ENCODE results near the gene KIAA2012. TPM values are rescaled to one million over a fixed set of nuclear protein-coding genes. Genes with fewer than 3 reads are reported as not detected.
"Not testable (repeated sequence)": the region's sequence is repeated elsewhere in the genome, so short reads cannot be mapped to it uniquely, and the experiment has no call there.

Gene KIAA2012
- total RNA-seq, 2 experiments from 2014 or later: not detected

- no peak overlapping the region for H3K4me3 Mint-ChIP-seq
Measured at GRCh38 chr2:202127687-202128331, 54.8 kb downstream of the KIAA2012 start.

GRCh38 chr2:202129841-202130240 is 56.8 kb downstream of the KIAA2012 start:
- DNase-seq (no peak), ATAC-seq (no peak)
- H3K27ac Mint-ChIP-seq: no peak overlapping the region
- no peak overlapping the region for H3K4me3 Mint-ChIP-seq
- H3K36me3 Mint-ChIP-seq (ENCODE audit: low read depth): no peaks in the 10 kb centered on the region
- no peaks in the 10 kb centered on the region for H3K4me1 Mint-ChIP-seq (ENCODE audit: low read depth)
- CTCF ChIA-PET: no interaction called here
- H3K27me3 Mint-ChIP-seq (ENCODE audit: low read depth): peaks cover 6% of the 10 kb centered on the region
- POLR2A ChIA-PET: no interaction called here
- H3K9me3 Mint-ChIP-seq (ENCODE audit: insufficient read depth): no peaks in the 10 kb centered on the region

More at GRCh38 chr2:202127687-202128331, 54.8 kb downstream of the KIAA2012 start:
- DNase-seq: no peak
- Mint-ChIP-seq H3K4me1 (ENCODE audit: low read depth) (no peaks in the 10 kb centered on the region), H3K27ac (no peak overlapping the region), H3K9me3 (ENCODE audit: insufficient read depth) (no peaks in the 10 kb centered on the region), H3K36me3 (ENCODE audit: low read depth) (no peaks in the 10 kb centered on the region), H3K27me3 (ENCODE audit: low read depth) (peaks cover 9% of the 10 kb centered on the region)
- ChIA-PET CTCF (no interaction called here), POLR2A (no interaction called here)
- no peak for ATAC-seq

DNA sequence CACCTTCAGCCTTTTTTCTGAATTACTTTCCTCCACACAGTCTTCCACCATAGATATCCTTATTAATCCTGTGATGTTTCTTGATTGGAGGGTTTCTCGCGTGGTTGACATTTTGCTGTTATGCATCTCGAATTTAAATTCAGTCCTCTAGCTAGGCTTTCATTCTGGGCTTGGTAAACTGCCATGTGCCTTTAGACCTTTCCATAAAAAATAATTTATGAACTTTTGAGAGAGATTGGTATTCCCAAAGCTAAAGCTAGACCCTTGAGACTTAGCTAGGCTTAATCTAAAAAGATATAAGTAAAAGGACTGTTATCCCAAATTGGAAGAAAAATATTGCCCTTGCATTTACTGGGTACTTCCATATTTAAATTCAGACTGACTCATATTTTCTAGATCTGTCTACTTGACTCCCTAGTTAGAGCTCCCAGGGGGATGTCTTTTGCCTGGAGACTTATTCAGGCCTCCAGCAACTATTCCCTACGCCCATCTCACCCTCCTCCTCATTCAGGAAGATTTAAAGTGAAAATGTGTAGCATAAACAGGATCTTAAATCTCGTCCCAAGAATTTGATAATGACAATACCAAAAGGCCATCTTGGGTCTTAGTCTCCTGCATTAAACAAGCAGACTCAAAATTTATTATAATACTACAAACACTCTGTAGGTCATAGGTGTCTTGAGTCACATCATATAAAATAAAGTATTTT is 60.3 kb downstream of the KIAA2012 start:
- H3K27ac Mint-ChIP-seq: no peak overlapping the region
- H3K4me1 Mint-ChIP-seq (ENCODE audit: low read depth): no peaks in the 10 kb centered on the region
- ATAC-seq (no peak), DNase-seq (no peak)
- H3K27me3 Mint-ChIP-seq (ENCODE audit: low read depth): peaks cover 3% of the 10 kb centered on the region
- ChIA-PET CTCF (no interaction called here), POLR2A (no interaction called here)
- no peaks in the 10 kb centered on the region for H3K9me3 Mint-ChIP-seq (ENCODE audit: insufficient read depth)
- no peaks in the 10 kb centered on the region for H3K36me3 Mint-ChIP-seq (ENCODE audit: low read depth)
- no peak overlapping the region for H3K4me3 Mint-ChIP-seq

DNA sequence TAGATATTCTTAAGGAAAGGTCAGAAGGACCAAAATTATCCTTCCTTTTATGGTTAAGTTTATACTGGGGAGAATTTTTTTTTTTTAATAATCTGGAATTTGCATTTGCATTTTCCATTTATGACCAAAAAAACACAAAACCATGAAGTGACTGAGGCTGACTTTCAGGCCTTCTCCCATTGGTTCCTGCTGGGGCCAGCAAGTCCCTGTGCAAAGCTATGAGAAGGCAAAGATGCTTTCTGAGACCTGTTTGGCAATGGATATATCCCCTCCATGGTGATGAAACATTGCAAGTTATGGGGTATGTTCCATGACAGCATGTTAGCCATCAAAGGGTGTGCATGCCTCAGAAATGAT is 60.8 kb downstream of the KIAA2012 start:
- no peak for DNase-seq
- CTCF ChIA-PET: no interaction called here
- POLR2A ChIA-PET: no interaction called here
- H3K9me3 Mint-ChIP-seq (ENCODE audit: insufficient read depth): no peaks in the 10 kb centered on the region
- no peaks in the 10 kb centered on the region for H3K36me3 Mint-ChIP-seq (ENCODE audit: low read depth)
- no peak overlapping the region for H3K27ac Mint-ChIP-seq
- H3K27me3 Mint-ChIP-seq (ENCODE audit: low read depth): peaks cover 3% of the 10 kb centered on the region
- H3K4me1 Mint-ChIP-seq (ENCODE audit: low read depth): no peaks in the 10 kb centered on the region
- no peak overlapping the region for H3K4me3 Mint-ChIP-seq
- no peak for ATAC-seq

- ChIA-PET POLR2A (no interaction called here), CTCF (no interaction called here)
- no peak overlapping the region for H3K4me3 Mint-ChIP-seq
- peaks cover 3% of the 10 kb centered on the region for H3K27me3 Mint-ChIP-seq (ENCODE audit: low read depth)
- no peaks in the 10 kb centered on the region for H3K36me3 Mint-ChIP-seq (ENCODE audit: low read depth)
- H3K4me1 Mint-ChIP-seq (ENCODE audit: low read depth): no peaks in the 10 kb centered on the region
- ATAC-seq (no peak), DNase-seq (no peak)
- H3K27ac Mint-ChIP-seq: no peak overlapping the region
- H3K9me3 Mint-ChIP-seq (ENCODE audit: insufficient read depth): no peaks in the 10 kb centered on the region
Measured at GRCh38 chr2:202135091-202135874, 62.2 kb downstream of the KIAA2012 start.

- H3K4me3 Mint-ChIP-seq; H3K36me3 Mint-ChIP-seq (ENCODE audit: low read depth); H3K27ac Mint-ChIP-seq; H3K9me3 Mint-ChIP-seq (ENCODE audit: insufficient read depth); POLR2A ChIA-PET; DNase-seq; H3K27me3 Mint-ChIP-seq (ENCODE audit: low read depth); ATAC-seq; H3K4me1 Mint-ChIP-seq (ENCODE audit: low read depth); CTCF ChIA-PET: not testable (repeated sequence)
Measured at GRCh38 chr2:202136039-202136438, 63.0 kb downstream of the KIAA2012 start.

- Mint-ChIP-seq H3K27ac (no peak overlapping the region), H3K4me1 (ENCODE audit: low read depth) (no peaks in the 10 kb centered on the region), H3K9me3 (ENCODE audit: insufficient read depth) (no peaks in the 10 kb centered on the region), H3K4me3 (no peak overlapping the region), H3K36me3 (ENCODE audit: low read depth) (no peaks in the 10 kb centered on the region), H3K27me3 (ENCODE audit: low read depth) (peaks cover 1% of the 10 kb centered on the region)
- ATAC-seq (no peak), DNase-seq (no peak)
- ChIA-PET CTCF (no interaction called here), POLR2A (no interaction called here)
Measured at GRCh38 chr2:202136526-202136925, 63.5 kb downstream of the KIAA2012 start.

GRCh38 chr2:202140522-202141252 is 67.6 kb downstream of the KIAA2012 start:
- Mint-ChIP-seq H3K9me3 (ENCODE audit: insufficient read depth) (no peaks in the 10 kb centered on the region), H3K36me3 (ENCODE audit: low read depth) (no peaks in the 10 kb centered on the region), H3K4me3 (no peak overlapping the region), H3K4me1 (ENCODE audit: low read depth) (no peaks in the 10 kb centered on the region), H3K27ac (no peak overlapping the region), H3K27me3 (ENCODE audit: low read depth) (peaks cover 5% of the 10 kb centered on the region)
- no peak for ATAC-seq
- DNase-seq: no peak
- CTCF ChIA-PET: no interaction called here
- POLR2A ChIA-PET: no interaction called here

- ChIA-PET CTCF (no interaction called here), POLR2A (no interaction called here)
- Mint-ChIP-seq H3K4me1 (ENCODE audit: low read depth) (no peaks in the 10 kb centered on the region), H3K27me3 (ENCODE audit: low read depth) (peaks cover 5% of the 10 kb centered on the region), H3K4me3 (no peak overlapping the region), H3K36me3 (ENCODE audit: low read depth) (no peaks in the 10 kb centered on the region), H3K27ac (no peak overlapping the region), H3K9me3 (ENCODE audit: insufficient read depth) (no peaks in the 10 kb centered on the region)
- DNase-seq (no peak), ATAC-seq (no peak)
Measured at GRCh38 chr2:202141329-202141947, 68.4 kb downstream of the KIAA2012 start.

DNA sequence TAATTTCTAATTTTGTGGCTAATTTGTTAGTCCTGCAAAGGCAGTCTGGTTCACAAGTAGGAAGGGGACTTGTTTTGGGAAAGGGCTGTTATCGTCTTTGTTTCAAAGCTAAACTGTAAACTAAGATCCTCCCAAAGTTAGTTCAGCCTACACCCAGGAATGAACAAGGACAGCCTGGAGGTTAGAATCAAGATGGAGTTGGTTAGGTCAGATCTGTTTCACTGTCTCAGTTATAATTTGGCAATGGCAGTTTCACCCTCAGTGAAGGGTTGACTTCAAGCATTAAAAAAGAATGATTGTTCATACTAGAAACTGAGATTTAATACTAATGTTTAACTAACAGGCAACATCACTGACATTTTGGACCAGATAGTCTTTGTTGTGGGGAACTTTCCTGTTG is 69.5 kb downstream of the KIAA2012 start:
- Mint-ChIP-seq H3K27ac (no peak overlapping the region), H3K27me3 (ENCODE audit: low read depth) (peaks cover 5% of the 10 kb centered on the region), H3K36me3 (ENCODE audit: low read depth) (no peaks in the 10 kb centered on the region), H3K4me1 (ENCODE audit: low read depth) (no peaks in the 10 kb centered on the region), H3K4me3 (no peak overlapping the region), H3K9me3 (ENCODE audit: insufficient read depth) (no peaks in the 10 kb centered on the region)
- POLR2A ChIA-PET: no interaction called here
- DNase-seq (no peak), ATAC-seq (no peak)
- CTCF ChIA-PET: no interaction called here

DNA sequence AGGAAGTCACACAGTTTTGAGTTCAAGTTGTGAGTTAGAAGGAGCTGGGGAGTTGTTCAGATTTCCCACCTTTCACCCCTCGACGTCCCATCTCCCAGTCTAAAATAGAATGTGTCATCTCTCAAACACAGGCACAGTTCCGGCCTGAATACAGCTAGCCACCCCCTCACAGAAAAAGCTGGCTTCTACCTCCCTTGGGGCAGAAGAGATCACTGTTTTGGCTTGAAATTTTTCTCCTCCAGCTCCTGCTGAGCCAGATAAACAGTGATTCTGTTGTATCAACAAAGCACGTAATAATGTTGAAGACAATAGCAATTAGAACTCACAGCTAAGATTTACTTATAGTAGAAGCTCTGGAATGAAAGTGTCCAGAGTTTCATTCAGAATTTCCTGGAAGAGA is 74.7 kb downstream of the KIAA2012 start:
- ATAC-seq (no peak), DNase-seq (no peak)
- no peaks in the 10 kb centered on the region for H3K9me3 Mint-ChIP-seq (ENCODE audit: insufficient read depth)
- POLR2A ChIA-PET: no interaction called here
- CTCF ChIA-PET: no interaction called here
- H3K27me3 Mint-ChIP-seq (ENCODE audit: low read depth): peaks cover 9% of the 10 kb centered on the region
- no peaks in the 10 kb centered on the region for H3K4me1 Mint-ChIP-seq (ENCODE audit: low read depth)
- H3K36me3 Mint-ChIP-seq (ENCODE audit: low read depth): no peaks in the 10 kb centered on the region
- no peak overlapping the region for H3K27ac Mint-ChIP-seq
- H3K4me3 Mint-ChIP-seq: no peak overlapping the region

Data from activated CD8-positive, alpha-beta T cell treated with anti-CD3 and anti-CD28 coated beads, Interleukin-2, amount 10 ng/mL, durations not matched to agents 7 days and 5 days (primary cell).